ENCODE data around the gene CLCN1. TPM values are rescaled to one million over a fixed set of nuclear protein-coding genes. Genes with fewer than 3 reads are reported as not detected.

Gene CLCN1
- total RNA-seq, 8 experiments from 2014 or later = 0.07 to 0.28 (median 0.15) TPM; not detected in 2

DNA sequence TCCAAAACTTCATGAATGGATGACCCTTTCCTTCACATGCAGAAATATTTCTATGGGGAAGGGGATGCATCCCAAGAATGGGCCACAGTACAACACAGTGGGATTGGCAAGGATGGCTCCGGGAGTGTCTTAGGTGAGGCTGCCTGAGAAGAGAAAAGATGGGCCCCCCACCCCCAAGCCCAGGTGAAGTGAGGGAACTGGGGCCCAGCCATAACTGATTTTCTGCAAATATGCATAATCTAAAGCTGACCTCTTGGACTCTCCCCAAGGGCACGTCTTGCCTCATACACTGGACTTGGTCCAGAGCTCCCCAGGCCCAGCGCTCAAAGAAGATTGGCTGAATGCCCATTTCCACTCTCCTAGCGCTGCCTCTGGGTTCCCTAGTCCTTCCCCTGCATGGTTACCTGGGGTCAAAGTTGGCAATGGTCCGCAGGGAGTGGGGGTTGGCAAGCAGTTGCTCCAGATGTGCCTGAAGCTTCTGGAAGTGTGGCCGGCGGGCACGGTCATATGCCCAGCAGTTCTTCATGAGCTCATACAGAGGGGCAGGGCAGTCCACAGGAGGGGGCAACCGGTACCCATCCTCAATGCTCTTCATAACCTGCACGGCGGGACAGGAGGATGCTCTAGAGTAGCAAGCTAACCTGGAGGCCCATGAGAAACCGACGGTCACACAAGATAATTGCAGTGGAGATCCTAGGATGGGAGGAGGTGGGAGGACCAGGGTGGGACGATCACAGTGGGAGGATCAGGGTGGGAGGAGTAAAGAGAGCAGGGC, 77.5 kb downstream of the CLCN1 start:
- in situ Hi-C loops (cut with MboI; ENCODE audit: low pct_unique_long_range_greater_than_20kb in 2 of 9, low sequenced_read_pairs in 9 of 9, unreplicated experiment in 9 of 9) = loop anchor here in 1 of 9 experiments (25.0 kb wide), 1 partner anchor 106 kb away; the partner anchor contains the start of genes CASP2 and TMEM139
- 100% methylated on average over 1 to 7 of the region's 14 CpGs; no CpG with 5 or more reads in 6 of the 10 experiments for WGBS, 10 experiments
- H3K4me3 ChIP-seq = no peak overlapping the region
- H3K27ac ChIP-seq = no peak overlapping the region
- H3K4me1 ChIP-seq (replicated peaks in 1 of 2) = peaks cover 0 to 11% of the 10 kb centered on the region in 2 donors
- ATAC-seq (replicated peaks in 6 of 8) = peak in 1 of 8 experiments; percentile 0

GRCh38 chr7:143394068-143394467, 78.2 kb downstream of the CLCN1 start:
- Histone ChIP-seq H3K4me3 (no peak overlapping the region), H3K27ac (no peak overlapping the region), H3K4me1 (replicated peaks in 1 of 2) (peaks cover 0 to 11% of the 10 kb centered on the region in 2 donors)
- no peak for ATAC-seq (replicated peaks in 6 of 8)
- WGBS, 10 experiments = 93 to 100% (median 100%) methylated on average over 1 to 3 of the region's 6 CpGs; no CpG with 5 or more reads in 6 of the 10 experiments
- in situ Hi-C loops (cut with MboI; ENCODE audit: low pct_unique_long_range_greater_than_20kb in 2 of 9, low sequenced_read_pairs in 9 of 9, unreplicated experiment in 9 of 9) = loop anchor here in 1 of 9 experiments (25.0 kb wide), 1 partner anchor 107 kb away; the partner anchor contains the start of genes CASP2 and TMEM139

DNA sequence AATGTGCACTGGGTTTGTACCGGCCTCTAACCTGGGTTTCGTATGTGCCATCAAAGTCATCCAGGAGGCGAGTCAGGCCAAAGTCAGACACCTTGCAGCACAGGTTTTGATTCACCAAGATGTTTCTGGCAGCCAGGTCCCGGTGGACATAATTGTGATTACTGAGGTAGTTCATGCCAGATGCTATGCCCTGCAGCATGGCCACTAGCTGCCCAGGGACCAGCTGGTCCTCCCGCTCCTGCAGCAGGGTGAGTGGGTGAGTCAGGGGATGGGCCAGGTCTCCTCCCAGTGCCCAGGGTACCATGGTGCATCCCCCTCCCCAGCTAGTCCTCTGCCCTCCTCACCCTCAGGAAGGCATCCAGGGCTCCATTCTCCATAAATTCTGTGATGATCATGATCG, 78.9 kb downstream of the CLCN1 start:
- 17 to 100% (median 100%) methylated on average over 1 to 4 of the region's 6 CpGs; no CpG with 5 or more reads in 4 of the 10 experiments for WGBS, 10 experiments
- in situ Hi-C loops (cut with MboI; ENCODE audit: low pct_unique_long_range_greater_than_20kb in 2 of 9, low sequenced_read_pairs in 9 of 9, unreplicated experiment in 9 of 9) = loop anchor here in 1 of 9 experiments (25.0 kb wide), 1 partner anchor 107 kb away; the partner anchor contains the start of genes CASP2 and TMEM139
- Histone ChIP-seq H3K4me3 (no peak overlapping the region), H3K27ac (no peak overlapping the region), H3K4me1 (replicated peaks in 1 of 2) (peaks cover 0 to 11% of the 10 kb centered on the region in 2 donors)
- peak in 2 of 8 experiments; percentile 1 for ATAC-seq (replicated peaks in 6 of 8)

DNA sequence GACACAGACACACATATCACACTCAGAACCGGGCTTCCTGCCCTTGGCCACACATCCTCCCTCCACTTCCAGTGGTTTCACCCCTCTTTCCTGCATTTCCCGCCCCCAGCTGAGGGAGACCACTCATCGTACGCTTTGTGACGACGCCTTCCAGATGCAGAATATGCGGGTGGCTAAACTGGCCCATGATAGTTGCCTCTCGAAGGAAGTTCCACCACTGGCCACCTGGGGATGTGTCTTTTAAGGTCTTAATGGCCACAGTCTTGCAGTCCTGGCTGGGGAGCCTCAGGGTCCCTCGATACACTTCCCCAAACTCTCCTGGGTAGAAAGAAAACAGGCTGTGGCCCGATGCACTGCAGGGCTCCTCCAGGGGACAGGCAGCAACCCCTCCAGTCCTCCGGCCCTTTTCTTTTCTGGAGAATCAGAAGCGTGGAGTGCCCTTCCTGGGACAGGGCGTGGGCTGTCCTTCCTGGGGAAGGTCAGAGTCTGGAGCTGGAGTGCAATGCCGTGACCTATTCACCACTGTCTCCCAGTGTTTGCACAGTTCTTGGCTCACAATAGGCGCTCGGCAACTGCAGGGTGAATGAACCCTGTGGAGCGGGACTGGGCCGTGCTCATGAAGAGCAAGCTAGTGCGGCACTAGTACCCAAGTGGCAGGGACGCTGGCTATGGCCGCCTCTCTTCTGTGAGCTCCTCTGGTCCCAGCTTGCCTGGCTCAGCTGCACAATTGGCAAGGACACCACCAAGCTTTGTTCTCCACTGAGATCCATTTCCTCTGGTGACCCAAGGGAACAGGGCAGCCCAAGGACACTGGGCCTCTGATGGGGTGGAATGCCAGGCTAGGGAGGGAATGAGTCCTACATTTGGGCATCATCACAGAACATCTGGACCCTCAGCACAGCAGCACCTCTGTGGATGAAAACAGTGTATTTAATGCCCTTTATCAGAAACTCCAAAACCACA, 79.6 kb downstream of the CLCN1 start:
- in situ Hi-C loops (cut with MboI; ENCODE audit: low pct_unique_long_range_greater_than_20kb in 2 of 9, low sequenced_read_pairs in 9 of 9, unreplicated experiment in 9 of 9) = loop anchor here in 1 of 9 experiments (25.0 kb wide), 1 partner anchor 108 kb away; the partner anchor contains the start of genes CASP2 and TMEM139
- no peak overlapping the region for H3K4me3 ChIP-seq
- peaks cover 0 to 11% of the 10 kb centered on the region in 2 donors for H3K4me1 ChIP-seq (replicated peaks in 1 of 2)
- 22 to 92% (median 81%) methylated on average over 2 to 9 of the region's 21 CpGs; no CpG with 5 or more reads in 2 of the 10 experiments for WGBS, 10 experiments
- H3K27ac ChIP-seq = no peak overlapping the region
- peak in 7 of 8 experiments; percentile 3 to 88 (median 24) for ATAC-seq (replicated peaks in 6 of 8)

GRCh38 chr7:143396182-143396581, 80.3 kb downstream of the CLCN1 start:
- WGBS, 10 experiments = 80 to 100% (median 88%) methylated on average over 1 to 3 of the region's 7 CpGs; no CpG with 5 or more reads in 6 of the 10 experiments
- H3K27ac ChIP-seq = no peak overlapping the region
- in situ Hi-C loops (cut with MboI; ENCODE audit: low pct_unique_long_range_greater_than_20kb in 2 of 9, low sequenced_read_pairs in 9 of 9, unreplicated experiment in 9 of 9) = loop anchor here in 1 of 9 experiments (25.0 kb wide), 1 partner anchor 109 kb away; the partner anchor contains the start of genes CASP2 and TMEM139
- peaks cover 0 to 11% of the 10 kb centered on the region in 2 donors for H3K4me1 ChIP-seq (replicated peaks in 1 of 2)
- peak in 1 of 8 experiments; percentile 5 for ATAC-seq (replicated peaks in 6 of 8)
- H3K4me3 ChIP-seq = no peak overlapping the region

DNA sequence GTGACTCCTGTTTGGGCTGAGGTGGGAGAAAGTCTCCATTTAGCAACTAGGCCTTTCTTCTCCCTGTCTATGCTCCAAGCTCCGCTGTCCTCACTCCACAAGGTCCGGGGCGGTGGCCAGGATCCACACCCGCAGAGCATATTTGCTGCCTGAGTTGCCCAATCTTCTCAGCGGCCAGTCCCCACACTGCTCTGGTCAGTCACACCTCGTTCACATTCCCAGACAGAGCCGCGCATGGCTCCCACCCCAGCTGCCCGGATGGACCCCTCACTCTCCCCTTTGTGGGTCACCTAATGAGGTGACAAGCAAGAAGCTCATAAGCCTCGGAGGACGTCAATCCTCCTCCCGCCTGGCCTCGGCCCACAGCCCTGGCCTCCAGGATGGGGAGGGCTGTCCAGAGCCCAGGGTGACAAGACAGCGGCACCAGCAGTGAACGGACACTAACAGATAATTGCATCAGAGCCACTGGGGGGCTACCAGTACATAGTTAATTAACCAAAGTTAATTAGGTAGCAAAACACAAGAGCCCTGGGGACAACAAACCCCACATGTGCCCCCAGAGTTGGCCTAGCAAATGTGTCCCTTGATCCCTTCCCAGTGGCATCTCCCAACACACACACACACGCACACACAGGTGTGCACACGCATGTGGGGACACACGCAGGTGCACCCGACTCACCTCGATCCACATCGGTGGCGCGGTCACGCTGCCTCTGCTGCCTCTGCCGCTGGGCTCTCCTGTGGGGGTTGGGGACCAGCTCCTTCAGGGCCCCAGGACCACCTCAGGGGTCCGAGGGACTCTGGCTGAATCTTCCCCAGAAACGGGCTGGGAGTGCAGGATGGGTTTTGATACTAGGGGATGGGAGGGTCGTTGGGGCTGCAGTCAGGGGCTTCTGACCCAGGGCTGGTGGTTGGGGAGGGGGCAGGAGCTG, 81.0 kb downstream of the CLCN1 start:
- Histone ChIP-seq H3K4me3 (no peak overlapping the region), H3K4me1 (replicated peaks in 1 of 2) (peaks cover 0 to 11% of the 10 kb centered on the region in 2 donors), H3K27ac (no peak overlapping the region)
- 0 to 100% (median 67%) methylated on average over 1 to 7 of the region's 28 CpGs; no CpG with 5 or more reads in 6 of the 10 experiments for WGBS, 10 experiments
- peak in 3 of 8 experiments; percentile 4 to 64 (median 10) for ATAC-seq (replicated peaks in 6 of 8)
- in situ Hi-C loops (cut with MboI; ENCODE audit: low pct_unique_long_range_greater_than_20kb in 2 of 9, low sequenced_read_pairs in 9 of 9, unreplicated experiment in 9 of 9) = loop anchor here in 1 of 9 experiments (25.0 kb wide), 1 partner anchor 110 kb away; the partner anchor contains the start of genes CASP2 and TMEM139

DNA sequence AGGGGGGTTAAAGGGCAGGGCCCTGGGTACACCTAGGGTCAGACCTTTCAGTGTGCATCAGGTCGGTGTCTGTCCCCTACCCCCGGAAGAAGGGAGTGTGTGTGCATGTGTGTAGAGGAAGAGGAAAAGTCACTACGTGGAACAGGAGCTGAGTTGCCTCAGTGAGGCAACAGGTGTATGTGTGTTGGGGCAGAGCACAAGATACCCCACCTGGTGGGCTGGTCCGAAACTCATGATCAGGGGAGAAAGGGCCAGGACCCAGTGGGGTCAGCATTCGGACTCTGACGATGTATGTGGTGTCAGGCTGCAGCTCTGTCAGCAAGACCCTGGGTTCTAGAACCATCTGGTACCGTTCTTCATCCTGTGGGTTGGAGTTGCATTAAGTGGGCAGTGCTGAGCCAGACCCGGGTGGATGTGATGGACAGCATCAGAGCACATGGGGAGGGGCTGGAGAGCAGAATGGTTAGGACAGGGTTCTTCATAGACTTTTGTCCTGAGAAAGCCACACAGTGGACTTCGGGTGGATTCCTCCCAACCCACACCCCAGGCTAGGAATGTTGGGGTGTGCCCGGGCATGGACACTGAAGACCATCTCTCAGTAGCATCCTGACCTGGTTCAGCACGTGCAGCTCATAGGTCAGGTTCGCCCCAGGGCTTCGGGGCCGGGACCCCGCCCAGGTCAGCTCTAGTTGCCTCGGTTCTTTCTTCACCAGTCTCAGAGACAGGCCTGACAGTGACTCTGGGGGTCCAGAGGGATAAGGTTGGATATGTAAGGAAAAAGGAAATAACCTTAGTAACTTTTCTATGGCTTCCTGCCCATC, 82.0 kb downstream of the CLCN1 start:
- Histone ChIP-seq H3K4me1 (replicated peaks in 1 of 2) (peaks cover 0 to 11% of the 10 kb centered on the region in 2 donors), H3K4me3 (no peak overlapping the region), H3K27ac (no peak overlapping the region)
- in situ Hi-C loops (cut with MboI; ENCODE audit: low pct_unique_long_range_greater_than_20kb in 2 of 9, low sequenced_read_pairs in 9 of 9, unreplicated experiment in 9 of 9) = loop anchor here in 1 of 9 experiments (25.0 kb wide), 1 partner anchor 111 kb away; the partner anchor contains the start of genes CASP2 and TMEM139
- WGBS, 10 experiments = 86 to 100% (median 89%) methylated on average over 1 to 4 of the region's 16 CpGs; no CpG with 5 or more reads in 6 of the 10 experiments
- ATAC-seq (replicated peaks in 6 of 8) = no peak

- WGBS, 10 experiments = 89% methylated on average over 3 of the region's 14 CpGs; no CpG with 5 or more reads in 9 of the 10 experiments
- Histone ChIP-seq H3K27ac (no peak overlapping the region), H3K4me1 (replicated peaks in 1 of 2) (peaks cover 0 to 11% of the 10 kb centered on the region in 2 donors), H3K4me3 (no peak overlapping the region)
- in situ Hi-C loops (cut with MboI; ENCODE audit: low pct_unique_long_range_greater_than_20kb in 2 of 9, low sequenced_read_pairs in 9 of 9, unreplicated experiment in 9 of 9) = loop anchor here in 1 of 9 experiments (25.0 kb wide), 1 partner anchor 111 kb away; the partner anchor contains the start of genes CASP2 and TMEM139
- no peak for ATAC-seq (replicated peaks in 6 of 8)
Measured at GRCh38 chr7:143398616-143399015, 82.7 kb downstream of the CLCN1 start.

- in situ Hi-C loops (cut with MboI; ENCODE audit: low pct_unique_long_range_greater_than_20kb in 2 of 9, low sequenced_read_pairs in 9 of 9, unreplicated experiment in 9 of 9) = loop anchor here in 1 of 9 experiments (25.0 kb wide), 1 partner anchor 112 kb away; the partner anchor contains the start of genes CASP2 and TMEM139
- Histone ChIP-seq H3K27ac (no peak overlapping the region), H3K4me3 (no peak overlapping the region), H3K4me1 (replicated peaks in 1 of 2) (peaks cover 0 to 11% of the 10 kb centered on the region in 2 donors)
- ATAC-seq (replicated peaks in 6 of 8) = no peak
- WGBS, 10 experiments = 91% methylated on average over 4 of the region's 8 CpGs; no CpG with 5 or more reads in 9 of the 10 experiments
Measured at GRCh38 chr7:143399151-143399550, 83.2 kb downstream of the CLCN1 start.

- 88 to 100% (median 95%) methylated on average over 2 to 16 of the region's 20 CpGs; no CpG with 5 or more reads in 6 of the 10 experiments for WGBS, 10 experiments
- H3K27ac ChIP-seq = no peak overlapping the region
- ATAC-seq (replicated peaks in 6 of 8) = no peak
- no peak overlapping the region for H3K4me3 ChIP-seq
- in situ Hi-C loops (cut with MboI; ENCODE audit: low pct_unique_long_range_greater_than_20kb in 2 of 9, low sequenced_read_pairs in 9 of 9, unreplicated experiment in 9 of 9) = loop anchor here in 3 of 9 experiments (25.0 kb wide), 2 partner anchors 112 to 162 kb away; partner anchors contain the start of genes CASP2 (in 1 of the 3) and TMEM139 (in 1 of the 3)
- H3K4me1 ChIP-seq (replicated peaks in 1 of 2) = peaks cover 1 to 11% of the 10 kb centered on the region in 2 donors
Measured at GRCh38 chr7:143399642-143400041, 83.7 kb downstream of the CLCN1 start.

Data from motor neuron (in vitro differentiated cells).